Muscle of leg (tissue), 16 donors: ENCODE results near the gene TBC1D3H. TPM values are rescaled to one million over a fixed set of nuclear protein-coding genes. Genes with fewer than 3 reads are reported as not detected.
A peak's percentile ranks its signal among the peaks of the same experiment; 100 is the strongest.
"Not testable (repeated sequence)": the region's sequence is repeated elsewhere in the genome, so short reads cannot be mapped to it uniquely, and the experiment has no call there.

Experiments
- DNase-seq: peaks from one replicate; pipeline ENCODE4 v3.0.0; 2013
- H3K27ac ChIP-seq: one replicate; pipeline ENCODE4 v1.5.1; 2013; ENCODE audit warnings: mild to moderate bottlenecking, low read length, control low read depth
- H3K27me3 ChIP-seq: one replicate; pipeline ENCODE4 v1.6.1; 2013; ENCODE audit warnings: low read length; ENCODE audit not compliant: control insufficient read depth, insufficient read depth
- H3K36me3 ChIP-seq: one replicate; pipeline ENCODE4 v1.6.1; 2013; ENCODE audit warnings: low read length; ENCODE audit not compliant: control insufficient read depth, insufficient read depth
- H3K4me1 ChIP-seq: one replicate; pipeline ENCODE4 v1.6.1; 2013; ENCODE audit warnings: low read length; ENCODE audit not compliant: control insufficient read depth, insufficient read depth
- H3K4me3 ChIP-seq: one replicate; pipeline ENCODE4 v1.5.1; 2013; ENCODE audit warnings: low read length, control low read depth
- H3K9me3 ChIP-seq: replicated peaks from 2 replicates; pipeline ENCODE4 v1.6.1; 2013; ENCODE audit warnings: low read depth, low read length; ENCODE audit not compliant: control insufficient read depth
- WGBS: methylation state at CpG from one replicate; pipeline ENCODE4 v1.1.5; 2013; ENCODE audit warnings: missing lambda C conversion rate; ENCODE audit not compliant: insufficient coverage; 5-methylcytosine and 5-hydroxymethylcytosine counted together
- long read RNA-seq, 11 donors: transcript quantifications; one replicate each; lab custom pipeline, GENCODE V29; 2026
- polyA plus RNA-seq, 8 donors: library from polyadenylated mRNA; unstranded; fragments of 120-200 nt; gene quantifications; one replicate each; pipeline versions ENCODE4 v1.2.1 to v1.2.3, GENCODE V29; 2013; ENCODE audit warnings: inconsistent platforms in 1 of 8, low replicate concordance in 1 of 8; ENCODE audit not compliant: insufficient read length in 8 of 8, insufficient read depth in 1 of 8
- total RNA-seq: library from RNA; stranded (reverse); fragments of 120-200 nt; gene quantifications from one replicate; pipeline ENCODE4 v1.2.4, GENCODE V29; 2013

The TBC1D3H gene
- total RNA-seq, result not detected
- not detected for polyA plus RNA-seq
- long read RNA-seq, donor 1, result 0 reads
- long read RNA-seq, donor 2, result 0 reads
- long read RNA-seq, donor 3, result 0 reads
- long read RNA-seq, donor 4, result 0 reads
- long read RNA-seq, donor 5, result 0 reads
- long read RNA-seq, donor 6, result 0 reads
- long read RNA-seq, donor 7, result 0 reads
- long read RNA-seq, donor 8, result 0 reads
- long read RNA-seq, donor 9, result 0 reads
- long read RNA-seq, donor 10, result 0 reads
- long read RNA-seq, donor 11, result 0 reads

DNA sequence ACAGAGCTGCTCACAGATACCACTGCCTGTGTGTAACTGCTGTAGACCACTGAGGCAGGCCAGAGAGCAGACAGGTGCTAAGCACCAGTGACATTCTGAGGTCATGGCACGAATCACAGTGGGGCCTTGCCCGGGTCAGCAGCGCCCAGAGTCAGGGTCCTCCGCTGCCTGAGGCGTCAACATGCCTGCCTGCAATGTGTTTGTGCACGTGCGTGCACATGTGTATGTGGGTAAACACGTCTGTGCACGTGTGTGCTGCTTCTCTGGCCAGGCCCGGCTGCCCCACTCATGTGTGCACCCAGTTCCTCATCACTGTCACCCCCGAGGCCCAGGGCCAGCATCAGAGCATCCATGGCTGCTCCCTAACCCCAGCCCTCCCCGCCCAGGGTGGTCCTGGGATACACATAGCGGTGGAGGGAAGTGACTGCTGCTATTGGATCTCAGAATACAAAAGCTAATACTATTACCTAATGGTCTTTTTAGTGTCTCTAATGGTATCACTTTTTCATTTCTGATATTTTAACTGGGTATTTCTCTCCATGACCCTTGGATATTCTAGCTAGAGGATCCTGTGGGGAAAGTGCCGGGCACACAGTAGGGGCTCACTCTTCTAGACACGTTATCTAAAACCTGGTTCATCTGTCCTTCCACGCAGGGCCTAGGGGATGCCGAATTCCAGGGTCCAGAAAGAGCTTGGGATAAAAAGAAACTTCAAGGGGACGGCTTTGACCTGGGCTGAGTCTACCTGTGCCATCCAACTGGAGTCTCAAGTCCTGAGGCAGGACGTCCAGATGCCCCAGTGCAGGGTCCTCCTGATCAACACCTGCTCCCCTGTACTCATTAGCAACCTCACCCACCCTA, at the start of gene TBC1D3H:
TSS of gene TBC1D3H (minus strand) at position 51 of the 861 bp plus-strand sequence. CDS start 1,540 bp downstream, outside the sequence.
- no CpG with 5 or more reads among the region's 19 CpGs for WGBS
- not testable (repeated sequence) for H3K4me3 ChIP-seq, H3K27ac ChIP-seq, H3K9me3 ChIP-seq, H3K27me3 ChIP-seq, H3K36me3 ChIP-seq, H3K4me1 ChIP-seq
- DNase-seq, result peak; percentile 0

DNA sequence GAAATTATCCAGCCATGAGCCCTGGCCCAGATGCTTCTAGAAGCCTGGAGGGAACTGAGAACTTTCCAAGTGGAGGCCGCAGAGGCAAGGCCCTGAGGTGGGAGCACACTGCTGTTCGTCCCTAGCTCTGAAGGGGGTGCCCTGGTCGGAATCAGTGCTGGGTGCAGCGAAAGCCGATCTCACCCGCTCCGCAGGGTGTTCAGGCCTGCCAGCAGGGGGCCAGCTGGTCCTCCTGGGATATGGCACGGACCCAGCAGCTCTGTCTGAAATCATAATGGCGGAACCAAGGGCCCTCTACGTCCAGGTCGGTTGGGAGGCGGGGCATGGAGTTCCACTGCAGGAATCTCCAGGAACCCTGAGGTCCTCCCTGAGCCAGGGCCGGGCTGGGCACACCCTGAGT, 40.7 kb upstream of the TBC1D3H start:
- DNase-seq, result not testable (repeated sequence)

GRCh38 chr17:36415180-36415941, 27.1 kb upstream of the TBC1D3H start:
- no CpG with 5 or more reads among the region's 2 CpGs for WGBS
- not testable (repeated sequence) for H3K9me3 ChIP-seq, DNase-seq, H3K27me3 ChIP-seq, H3K27ac ChIP-seq, H3K4me3 ChIP-seq, H3K4me1 ChIP-seq, H3K36me3 ChIP-seq

More for the DNA sequence above, 40.7 kb upstream of the TBC1D3H start:
- not testable (repeated sequence) for H3K4me3 ChIP-seq, H3K36me3 ChIP-seq, H3K27ac ChIP-seq, H3K27me3 ChIP-seq, H3K4me1 ChIP-seq, H3K9me3 ChIP-seq
- WGBS, result no CpG with 5 or more reads among the region's 13 CpGs

DNA sequence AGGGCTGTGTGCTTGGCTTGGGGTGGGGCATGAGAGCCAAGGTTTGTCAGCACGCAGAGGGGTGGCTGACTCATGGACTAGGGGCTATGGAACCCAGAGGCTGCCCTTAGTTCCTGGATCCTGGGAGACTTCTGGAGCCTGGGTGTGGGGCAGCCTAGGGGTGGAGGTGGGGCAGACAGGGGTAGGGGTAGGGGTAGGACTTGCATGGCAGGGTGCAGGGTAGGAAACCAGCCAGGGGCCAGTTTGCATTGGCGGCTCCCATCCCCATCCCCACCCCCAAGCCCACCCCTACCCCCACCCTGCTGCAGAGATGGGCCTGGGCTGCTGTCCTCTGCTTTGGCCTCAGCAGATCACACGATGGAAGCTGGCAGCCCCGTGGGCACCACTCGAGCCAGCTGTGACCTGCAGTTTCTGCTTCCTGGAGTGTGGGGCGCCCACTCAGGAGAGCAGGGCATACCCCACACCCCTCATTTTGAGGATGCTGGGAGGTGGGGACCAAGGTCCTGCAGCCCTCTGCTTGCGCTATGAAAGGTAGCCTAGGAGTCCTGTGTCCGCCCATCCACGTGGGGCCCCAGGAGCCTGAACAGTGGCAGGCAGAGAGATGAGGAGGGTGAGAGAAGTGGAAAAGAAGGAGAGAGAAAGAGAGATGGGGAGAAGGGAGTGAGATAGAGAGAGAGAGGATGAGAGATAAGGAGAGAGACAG, 2.9 kb upstream of the TBC1D3H start:
- H3K9me3 ChIP-seq, H3K4me3 ChIP-seq, DNase-seq, H3K27me3 ChIP-seq, H3K27ac ChIP-seq, H3K4me1 ChIP-seq, H3K36me3 ChIP-seq: not testable (repeated sequence)
- no CpG with 5 or more reads among the region's 9 CpGs for WGBS

DNA sequence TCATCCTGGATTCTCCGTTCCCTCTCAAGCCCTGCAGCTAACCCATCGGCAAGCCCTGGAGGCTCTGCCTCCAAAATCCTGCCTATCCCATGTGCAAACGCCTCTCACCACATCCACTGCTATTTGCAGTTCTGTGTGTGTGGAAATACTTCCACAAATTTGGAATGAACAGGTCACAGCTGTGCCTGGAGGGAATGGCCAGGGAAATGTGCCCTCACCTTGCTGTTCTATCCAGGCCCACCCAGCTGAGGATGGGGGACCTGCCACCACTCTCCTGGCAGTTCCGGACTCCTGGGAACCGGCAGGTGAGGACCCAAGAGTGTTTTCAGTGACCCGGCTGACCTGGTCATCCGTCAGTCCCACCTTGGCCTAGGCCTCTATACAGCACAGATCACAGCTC, 12.3 kb downstream of the TBC1D3H start:
- WGBS, result no CpG with 5 or more reads among the region's 7 CpGs
- H3K27me3 ChIP-seq, H3K27ac ChIP-seq, H3K36me3 ChIP-seq, H3K4me3 ChIP-seq, H3K4me1 ChIP-seq, H3K9me3 ChIP-seq, DNase-seq: not testable (repeated sequence)

DNA sequence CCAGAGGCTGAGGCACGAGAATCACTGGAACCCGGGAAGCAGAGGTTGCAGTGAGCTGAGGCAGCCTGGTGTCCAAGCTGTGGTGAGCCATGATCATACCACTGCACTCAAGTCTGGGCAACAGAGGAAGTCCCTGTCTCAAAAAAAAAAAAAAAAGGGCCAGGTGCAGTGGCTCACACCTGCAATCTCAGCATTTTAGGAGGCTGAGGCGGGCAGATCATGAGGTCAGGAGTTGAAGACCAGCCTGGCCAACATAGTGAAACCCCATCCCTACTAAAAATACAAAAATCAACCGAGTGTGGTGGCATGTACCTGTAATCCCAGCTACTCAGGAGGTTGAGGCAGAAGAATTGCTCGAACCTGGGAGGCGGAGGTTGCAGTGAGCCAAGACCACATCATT, 25.7 kb downstream of the TBC1D3H start:
- H3K36me3 ChIP-seq, H3K9me3 ChIP-seq, DNase-seq, H3K27me3 ChIP-seq, H3K4me1 ChIP-seq, H3K4me3 ChIP-seq, H3K27ac ChIP-seq: not testable (repeated sequence)
- no CpG with 5 or more reads among the region's 6 CpGs for WGBS

Other genes with a start within 250 kb of the TBC1D3H start
- 4.4 TPM for gene TBC1D3B, start 211.8 kb downstream of the TBC1D3H start, total RNA-seq
- 10 to 100 TPM in 3 of 8 donors, 1 to 10 TPM in 5; 3.9 to 16.7 (median 7.7) TPM for gene TBC1D3B, start 211.8 kb downstream of the TBC1D3H start, polyA plus RNA-seq
- 2.0 TPM for gene CCL3L1, start 191.7 kb downstream of the TBC1D3H start, total RNA-seq
- 1 to 10 TPM in 6 of 8 donors, under 1 TPM in 1, not detected in 1; 0.74 to 7.9 (median 1.3) TPM for gene CCL3L1, start 191.7 kb downstream of the TBC1D3H start, polyA plus RNA-seq
- 3.7 TPM for gene CCL4L2, start 177.4 kb downstream of the TBC1D3H start, total RNA-seq
- 10 to 100 TPM in 1 of 8 donors, 1 to 10 TPM in 5, under 1 TPM in 1, not detected in 1; 0.88 to 13.6 (median 2.7) TPM for gene CCL4L2, start 177.4 kb downstream of the TBC1D3H start, polyA plus RNA-seq
- gene TBC1D3I, start 123.9 kb downstream of the TBC1D3H start, total RNA-seq, result 0.09 TPM
- 1 to 10 TPM in 4 of 8 donors, under 1 TPM in 2, not detected in 2; 0.53 to 3.0 (median 1.3) TPM for gene TBC1D3I, start 123.9 kb downstream of the TBC1D3H start, polyA plus RNA-seq
- not detected for gene TBC1D3G, start 64.6 kb downstream of the TBC1D3H start, total RNA-seq
- gene TBC1D3G, start 64.6 kb downstream of the TBC1D3H start, polyA plus RNA-seq, result not detected
- 51.0 TPM for gene ZNHIT3, start 98.2 kb upstream of the TBC1D3H start, total RNA-seq
- gene ZNHIT3, start 98.2 kb upstream of the TBC1D3H start, polyA plus RNA-seq, result 10 to 100 TPM; 49.4 to 66.5 (median 57.4) TPM
- gene MYO19, start 146.4 kb upstream of the TBC1D3H start, total RNA-seq, result 29.3 TPM
- gene MYO19, start 146.4 kb upstream of the TBC1D3H start, polyA plus RNA-seq, result 10 to 100 TPM; 18.1 to 44.6 (median 31.6) TPM
- gene PIGW, start 146.6 kb upstream of the TBC1D3H start, total RNA-seq, result 4.7 TPM
- 1 to 10 TPM; 6.3 to 9.9 (median 8.8) TPM for gene PIGW, start 146.6 kb upstream of the TBC1D3H start, polyA plus RNA-seq
- 53.5 TPM for gene GGNBP2, start 156.5 kb upstream of the TBC1D3H start, total RNA-seq
- 10 to 100 TPM; 47.0 to 68.1 (median 55.8) TPM for gene GGNBP2, start 156.5 kb upstream of the TBC1D3H start, polyA plus RNA-seq
- gene DHRS11, start 203.4 kb upstream of the TBC1D3H start, total RNA-seq, result 4.5 TPM
- 10 to 100 TPM in 1 of 8 donors, 1 to 10 TPM in 7; 4.9 to 22.8 (median 7.2) TPM for gene DHRS11, start 203.4 kb upstream of the TBC1D3H start, polyA plus RNA-seq
- gene MRM1, start 213.1 kb upstream of the TBC1D3H start, total RNA-seq, result 3.9 TPM
- 1 to 10 TPM; 3.3 to 5.2 (median 3.8) TPM for gene MRM1, start 213.1 kb upstream of the TBC1D3H start, polyA plus RNA-seq